ENCODE results near the gene PIGO. TPM values are rescaled to one million over a fixed set of nuclear protein-coding genes. Genes with fewer than 3 reads are reported as not detected.

PIGO gene
- total and polyA plus RNA-seq, 9 of the 15 experiments (the other 6 are each of a cell fraction or from before 2014, with no cell fraction given), result 5.4 to 13.7 (median 9.7) TPM

DNA sequence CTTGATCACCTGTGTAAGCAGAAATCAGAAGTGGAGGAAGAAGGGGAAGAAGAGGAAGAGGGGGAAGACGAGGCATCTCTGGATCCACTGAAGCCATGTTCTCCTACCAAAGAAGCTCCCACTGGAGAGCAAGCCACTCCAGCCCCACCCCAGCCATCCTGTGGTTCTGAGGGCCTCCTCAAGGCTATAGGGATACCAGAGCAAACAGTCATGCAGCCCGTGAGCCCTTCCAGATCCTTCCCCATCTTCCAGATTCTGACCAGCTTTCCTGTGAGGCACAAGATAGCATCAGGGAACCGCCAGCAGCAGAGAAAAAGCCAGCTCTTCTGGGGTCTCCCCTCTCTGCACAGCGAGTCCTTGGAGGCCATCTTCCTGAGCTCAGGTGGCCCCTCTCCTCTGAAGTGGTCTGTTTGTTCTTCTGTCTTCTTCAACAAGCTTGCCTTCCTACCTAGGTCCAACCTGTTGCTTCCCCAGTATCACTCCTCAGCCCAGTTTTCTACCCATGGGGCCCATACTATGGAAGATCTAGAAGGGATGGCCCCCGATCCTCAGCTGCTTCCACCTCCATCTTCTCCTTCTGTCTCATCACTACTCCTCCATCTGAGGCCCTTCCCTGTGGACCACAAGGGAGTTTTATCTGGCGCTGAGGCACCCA is 53.4 kb downstream of the PIGO start:
- Histone ChIP-seq H3K27me3 (ENCODE audit: control insufficient read depth in 2 of 2, insufficient read depth in 2 of 2, low read length in 2 of 2) (no peaks in the 10 kb centered on the region), H3K4me1 (replicated peaks in 1 of 2; ENCODE audit: control insufficient read depth in 2 of 2, insufficient read depth in 2 of 2, low read length in 2 of 2) (peaks cover 3 to 8% of the 10 kb centered on the region in 2 experiments; a peak in 3 of 5 replicates), H4K20me1 (replicated peaks; ENCODE audit: control insufficient read depth, insufficient read depth, low read length) (no peaks in the 10 kb centered on the region), H3K9ac (ENCODE audit: insufficient read depth in 1 of 2, low read depth in 2 of 2, low read length in 2 of 2) (no peak overlapping the region), H2AFZ (ENCODE audit: low read depth, low read length) (no peak overlapping the region), H3K27ac (ENCODE audit: extremely low read depth, low read depth, low read length) (no peak overlapping the region), H3K9me3 (replicated peaks; ENCODE audit: control insufficient read depth, insufficient read depth, low read depth, low read length) (no peaks in the 10 kb centered on the region), H3K4me3 (no peak overlapping the region), H3K79me2 (ENCODE audit: control insufficient read depth, insufficient read depth, low read length) (no peaks in the 10 kb centered on the region), H3K4me2 (ENCODE audit: insufficient read depth, low read length) (no peak overlapping the region), H3K36me3 (ENCODE audit: control insufficient read depth, insufficient read depth, low read length) (0 out of 3 replicates have a peak, but pooled peaks cover 2% of the 10 kb centered on the region), H3K9me1 (ENCODE audit: control insufficient read depth, insufficient read depth, low read length) (no peaks in the 10 kb centered on the region)
- 73% methylated on average over 3 of the region's 6 CpGs for WGBS (ENCODE audit: insufficient coverage, low coverage, missing lambda C conversion rate)
- intact Hi-C loops (cut with micrococcal nuclease), result no loop called here
- in situ Hi-C loops (cut with MboI), result loop anchor here (5.0 kb wide), 1 partner anchor 46 kb away; no protein-coding TSS in a partner anchor
- FAIRE-seq (no peak), DNase-seq (ENCODE audit: extremely low read depth in 1 of 4, low spot score in 3 of 4) (no peak), ATAC-seq (no peak)
- TF ChIP-seq TBL1XR1 (IDR thresholded peaks at IDR 0.05; ENCODE audit: low read length in 2 of 2), result no peak
- TF ChIP-seq SMARCA5 (IDR thresholded peaks at IDR 0.05), result no peak
- TF ChIP-seq CSDE1 (IDR thresholded peaks at IDR 0.05), result no peak
- TF ChIP-seq, protein P1, sequence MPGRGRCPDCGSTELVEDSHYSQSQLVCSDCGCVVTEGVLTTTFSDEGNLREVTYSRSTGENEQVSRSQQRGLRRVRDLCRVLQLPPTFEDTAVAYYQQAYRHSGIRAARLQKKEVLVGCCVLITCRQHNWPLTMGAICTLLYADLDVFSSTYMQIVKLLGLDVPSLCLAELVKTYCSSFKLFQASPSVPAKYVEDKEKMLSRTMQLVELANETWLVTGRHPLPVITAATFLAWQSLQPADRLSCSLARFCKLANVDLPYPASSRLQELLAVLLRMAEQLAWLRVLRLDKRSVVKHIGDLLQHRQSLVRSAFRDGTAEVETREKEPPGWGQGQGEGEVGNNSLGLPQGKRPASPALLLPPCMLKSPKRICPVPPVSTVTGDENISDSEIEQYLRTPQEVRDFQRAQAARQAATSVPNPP (IDR thresholded peaks at IDR 0.05; ENCODE audit: borderline replicate concordance, insufficient read depth, insufficient read length), result no peak
- TF ChIP-seq ZNF407 (IDR thresholded peaks at IDR 0.05; ENCODE audit: low read depth), result no peak
- TF ChIP-seq CHAMP1 (IDR thresholded peaks at IDR 0.05), result no peak
- TF ChIP-seq FOXM1 (IDR thresholded peaks at IDR 0.05; ENCODE audit: low read depth), result no peak
- TF ChIP-seq FOXM1 (CRISPR knock-in tag; IDR thresholded peaks at IDR 0.05; ENCODE audit: low read depth), result no peak
- TF ChIP-seq KDM2B (CRISPR knock-in tag; IDR thresholded peaks at IDR 0.05), result no peak
- CTCF ChIA-PET (ENCODE audit: low intra/inter-chr PET ratio), result no interaction called here
- POLR2A ChIA-PET, result interaction anchor here (0.6 to 3.1 kb wide), 7 partner anchors 8 to 147 kb away, joined by 3 to 14 read pairs (median 5); a partner anchor contains a TSS
- BruUV-seq (replicated peaks), result no TSS peak

Data from K562 (cell line).